Measurements from ENCODE around the gene CCDC106.

The CCDC106 gene

DNA sequence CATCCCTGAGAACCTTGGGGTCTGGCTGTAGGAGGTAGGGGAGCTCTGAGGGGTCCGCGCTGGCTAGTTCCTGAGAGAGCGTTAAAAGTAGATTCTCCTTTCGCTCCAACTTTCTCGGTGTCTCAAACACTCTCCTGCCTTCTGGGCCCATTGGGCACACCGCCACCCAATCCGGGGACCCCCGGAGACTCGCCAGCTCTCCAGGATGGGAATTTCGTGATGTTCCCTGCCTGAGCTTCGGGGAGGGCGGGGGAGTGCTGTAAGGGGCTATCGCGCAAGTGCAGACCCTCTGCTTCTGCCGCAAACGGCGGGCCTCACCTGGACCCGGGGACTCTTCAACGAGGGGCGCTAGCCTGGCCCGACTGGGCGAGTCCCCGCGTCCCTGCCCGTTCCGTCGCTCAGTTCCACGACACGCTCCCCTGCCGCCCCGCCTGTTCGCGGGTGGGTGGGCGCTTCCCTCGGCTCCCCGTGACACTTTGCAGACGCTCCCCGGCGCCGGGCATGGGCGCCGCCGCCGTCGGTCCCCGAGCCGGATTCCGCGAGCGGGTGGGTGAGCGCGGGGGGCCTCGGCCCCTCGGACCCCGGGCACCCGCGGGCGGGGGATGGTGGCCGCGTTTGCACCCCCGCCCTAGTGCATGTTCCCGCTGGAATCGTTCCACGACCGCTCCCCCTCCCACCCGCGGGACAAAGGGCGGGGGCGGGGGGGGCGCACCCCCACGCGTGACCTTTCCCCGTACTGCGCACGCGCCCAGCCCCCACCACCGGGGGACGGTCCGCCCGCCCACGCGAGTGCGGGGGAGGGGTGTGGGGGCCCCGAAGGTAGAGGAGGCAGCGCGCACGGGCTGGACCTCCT is at the start of gene CCDC106:
TSS of gene CCDC106 (plus strand) at position 481 of the 853 bp plus-strand sequence. CDS start 835 bp downstream, outside the sequence.
- no peak for DNase-seq

DNA sequence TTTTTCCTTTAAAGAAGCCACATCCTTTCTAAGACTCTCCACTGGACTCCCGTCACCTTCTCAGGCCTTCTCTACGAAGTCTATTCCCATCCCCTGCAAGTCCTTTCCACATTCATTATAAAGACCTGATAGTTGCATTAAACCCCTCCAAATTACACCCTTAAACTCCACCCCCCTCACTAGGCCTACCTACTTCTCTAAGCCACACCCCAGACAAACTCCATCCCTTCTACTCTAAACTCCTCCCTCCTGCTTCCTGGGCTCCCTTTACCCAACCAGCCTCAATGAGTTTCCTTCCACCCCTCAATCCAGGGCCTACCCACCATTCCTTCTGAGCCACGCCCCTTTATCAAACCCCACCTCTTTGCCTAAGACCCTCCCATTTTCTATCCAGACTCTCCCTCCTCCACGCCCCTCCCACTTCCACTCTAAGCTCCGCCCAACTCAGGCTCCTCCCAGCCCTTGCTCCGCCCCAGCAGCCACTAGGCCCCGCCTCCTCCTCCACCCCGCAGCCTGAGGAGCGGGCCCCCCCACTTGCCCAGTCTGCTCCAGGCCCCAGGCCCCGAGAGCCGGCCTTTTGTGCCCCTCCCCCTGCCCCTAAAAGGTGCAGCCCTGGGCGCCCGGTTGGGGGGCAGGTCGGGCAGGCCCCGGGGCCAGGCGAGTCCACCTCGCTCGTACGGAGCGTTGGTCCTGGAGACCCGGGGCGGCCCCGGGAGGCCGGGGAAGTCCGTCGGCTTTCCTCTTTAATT is 49.1 kb upstream of the CCDC106 start:
- DNase-seq = peak; percentile 96

DNA sequence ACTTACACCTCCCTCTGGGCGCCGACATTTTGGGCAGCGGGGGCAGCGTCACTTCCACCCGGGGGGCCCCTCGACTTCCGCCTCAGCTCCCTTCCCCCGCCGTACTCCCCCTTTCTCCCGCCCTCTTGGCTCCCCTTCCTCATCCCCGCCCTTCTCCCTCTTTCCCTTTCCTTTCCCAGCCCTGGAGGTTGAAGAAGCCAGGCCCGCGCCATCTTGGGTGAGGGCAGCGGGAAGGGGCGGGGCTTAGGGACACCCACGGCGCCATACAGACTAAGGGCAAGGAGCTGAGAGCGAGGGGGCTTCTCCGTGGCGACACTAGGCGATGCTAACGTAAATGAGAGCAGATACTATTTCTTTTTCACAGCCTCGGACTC is 48.6 kb upstream of the CCDC106 start, which contains the start of gene FIZ1:
TSS of gene FIZ1 (minus strand) at position 50 of the 374 bp plus-strand sequence. CDS start 1,652 bp downstream, outside the sequence.
- peak; percentile 91 for DNase-seq

DNA sequence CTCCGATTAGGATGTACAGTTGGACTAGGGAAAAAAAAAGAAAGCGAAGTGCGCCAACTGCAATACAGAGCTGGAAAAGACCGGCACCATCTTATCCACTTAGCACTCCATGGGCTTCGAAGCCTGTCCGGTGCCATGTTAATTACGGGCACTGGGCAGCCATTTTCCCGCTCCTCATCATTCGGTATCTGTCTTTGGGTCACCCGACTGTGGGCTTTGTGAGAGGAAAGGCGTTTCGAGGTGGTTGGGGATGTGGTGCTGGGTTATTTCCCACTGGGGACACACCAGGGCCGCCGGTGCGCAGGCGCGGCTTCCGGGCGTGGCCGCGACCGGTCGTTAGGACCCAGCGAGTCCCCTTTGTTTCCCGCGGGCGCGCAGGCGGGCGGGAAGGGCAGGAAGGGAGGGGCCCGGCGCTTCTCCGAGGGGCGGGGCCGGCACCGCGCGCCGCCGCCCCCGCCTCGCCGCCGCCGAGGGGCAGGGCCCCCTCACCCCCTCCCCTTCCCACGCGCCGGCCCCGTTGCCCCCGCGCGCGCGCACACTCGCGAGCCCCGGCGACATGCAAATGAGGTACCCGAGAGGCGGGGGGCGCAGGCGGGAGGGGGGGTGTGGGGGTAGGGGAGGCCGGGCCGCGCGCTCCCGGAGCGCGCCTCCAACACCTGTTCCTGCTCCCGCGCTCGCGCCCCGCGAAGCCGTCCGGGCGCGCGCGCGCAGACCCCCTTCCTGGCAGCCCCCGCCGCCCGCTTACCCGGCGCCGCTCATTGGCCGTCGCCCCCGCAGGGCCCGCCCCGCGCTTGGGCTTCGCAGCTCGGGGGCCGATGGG is 48.0 kb upstream of the CCDC106 start, which contains the start of gene ZNF524:
TSS of gene ZNF524 (plus strand) at position 447 of the 820 bp plus-strand sequence. CDS start 1,825 bp downstream, outside the sequence.
- DNase-seq = peak; percentile 85

DNA sequence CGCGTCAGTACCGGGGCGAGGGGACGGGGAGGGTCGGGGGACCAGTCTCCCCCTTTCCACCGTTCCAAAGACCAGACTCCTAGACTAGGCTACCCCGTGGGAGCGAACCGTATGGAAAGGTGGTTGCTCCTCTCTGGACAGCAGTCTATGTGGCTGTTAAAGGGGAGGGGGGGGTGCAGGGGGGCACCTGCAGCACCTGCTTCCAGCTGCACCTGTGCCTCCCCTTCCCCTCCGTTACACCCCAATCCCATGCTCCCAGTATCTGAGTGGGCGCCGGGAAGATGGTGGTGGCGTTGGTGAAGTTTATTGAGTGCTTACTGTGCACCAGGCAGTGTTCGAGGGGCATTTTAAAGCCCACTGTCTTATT is 47.4 kb upstream of the CCDC106 start:
- DNase-seq = no peak

DNA sequence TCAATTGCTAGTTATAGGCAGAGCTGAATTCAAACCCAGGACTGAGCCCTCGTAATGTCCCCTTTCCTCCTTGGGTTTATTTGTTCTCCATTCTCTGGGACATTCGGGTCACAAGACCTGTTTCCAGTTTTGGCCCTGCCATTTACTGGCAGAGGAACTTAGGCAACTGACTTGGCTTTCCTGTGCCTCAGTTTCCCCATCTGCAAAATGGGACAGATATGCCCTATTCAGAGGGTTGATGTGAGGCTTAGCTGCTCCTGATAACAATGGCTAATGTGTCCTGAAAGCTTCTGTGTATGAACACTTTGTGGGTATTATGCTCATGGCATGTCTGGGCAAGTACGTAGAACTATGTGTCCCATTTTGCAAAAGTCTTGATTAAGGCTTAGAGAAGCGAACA is 46.9 kb upstream of the CCDC106 start:
- DNase-seq = no peak

DNA sequence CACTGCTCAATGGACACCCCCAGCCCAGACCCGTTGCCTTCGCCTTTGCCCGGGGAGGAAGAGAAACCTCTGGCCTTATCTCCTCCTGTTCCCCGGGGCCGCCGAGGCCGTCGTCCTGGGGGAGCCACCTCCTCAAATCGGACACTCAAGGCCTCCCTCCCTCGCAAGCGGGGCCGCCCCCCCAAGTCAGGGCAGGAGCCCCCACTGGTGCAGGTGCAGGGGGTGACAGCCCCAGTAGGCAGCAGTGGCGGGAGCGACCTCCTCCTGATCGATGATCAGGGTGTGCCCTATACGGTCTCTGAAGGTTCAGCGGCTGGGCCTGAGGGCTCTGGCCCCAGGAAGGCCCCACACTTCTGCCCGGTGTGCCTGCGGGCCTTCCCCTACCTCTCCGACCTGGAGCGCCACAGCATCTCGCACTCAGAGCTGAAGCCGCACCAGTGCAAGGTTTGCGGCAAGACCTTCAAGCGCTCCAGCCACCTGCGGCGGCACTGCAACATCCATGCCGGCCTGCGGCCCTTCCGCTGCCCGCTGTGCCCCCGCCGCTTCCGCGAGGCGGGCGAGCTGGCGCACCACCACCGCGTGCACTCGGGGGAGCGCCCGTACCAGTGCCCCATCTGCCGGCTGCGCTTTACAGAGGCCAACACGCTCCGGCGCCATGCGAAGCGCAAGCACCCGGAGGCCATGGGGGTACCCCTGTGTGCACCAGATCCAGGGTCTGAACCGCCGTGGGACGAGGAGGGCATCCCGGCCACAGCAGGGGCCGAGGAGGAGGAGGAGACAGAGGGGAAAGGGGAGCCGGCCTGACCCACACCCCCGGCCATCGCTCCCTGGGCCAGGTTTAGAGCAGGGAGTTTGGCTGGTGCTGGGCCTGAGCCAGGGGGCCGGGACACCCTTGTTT is 45.7 kb upstream of the CCDC106 start:
- DNase-seq = no peak

DNA sequence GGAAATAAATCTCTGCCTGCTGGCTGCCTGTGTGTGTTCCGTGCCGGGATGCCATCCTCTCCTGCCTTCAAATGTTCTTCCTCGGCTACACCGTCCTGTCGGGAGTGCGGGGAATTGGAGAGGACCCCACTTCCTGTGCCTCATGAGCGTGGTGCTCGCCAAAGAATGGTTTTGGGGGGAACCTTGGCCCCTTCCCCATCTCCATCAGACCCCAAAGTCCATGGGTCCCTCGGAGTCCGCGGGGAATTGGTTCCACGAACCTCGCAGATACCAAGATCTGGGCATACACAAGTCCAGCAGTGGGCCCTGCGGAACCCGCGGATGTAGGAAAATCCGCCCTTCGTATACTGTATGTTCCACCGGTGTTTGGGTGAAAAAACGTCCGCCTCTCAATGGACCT is 44.9 kb upstream of the CCDC106 start:
- no peak for DNase-seq

DNA sequence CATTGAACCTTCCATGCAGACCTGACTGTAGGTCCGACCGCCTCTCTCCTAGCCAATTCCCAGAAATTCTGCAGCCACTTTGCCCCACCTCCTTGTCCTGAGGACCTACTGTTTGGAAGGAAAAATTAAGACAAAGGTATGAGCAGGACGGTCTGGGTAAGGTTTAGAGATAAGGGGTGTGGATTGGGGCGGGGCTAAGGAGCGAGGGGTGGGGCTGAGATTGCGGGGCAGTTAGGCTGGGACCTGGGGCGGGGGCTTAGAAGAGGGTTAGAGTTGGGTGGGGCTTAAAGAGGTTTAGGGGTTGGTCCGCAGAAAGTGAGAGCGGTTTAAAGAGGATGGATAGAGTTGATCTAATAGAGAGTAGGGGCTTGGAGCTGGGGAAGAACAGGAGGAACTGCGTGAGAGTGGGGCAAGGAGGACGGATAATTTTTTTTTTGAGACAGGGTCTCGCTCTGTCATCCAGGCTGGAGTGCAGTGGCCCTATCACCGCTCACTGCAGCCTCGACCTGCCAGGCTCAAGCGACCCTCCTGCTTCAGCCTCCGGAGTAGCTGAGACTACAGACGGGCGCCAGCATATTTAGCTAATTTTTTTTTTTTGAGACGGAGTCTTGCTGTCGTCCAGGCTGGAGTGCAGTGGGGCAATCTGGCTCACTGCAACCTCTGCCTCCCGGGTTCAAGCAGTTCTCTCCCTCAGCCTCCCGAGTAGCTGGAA is 44.3 kb upstream of the CCDC106 start:
- DNase-seq = no peak

DNA sequence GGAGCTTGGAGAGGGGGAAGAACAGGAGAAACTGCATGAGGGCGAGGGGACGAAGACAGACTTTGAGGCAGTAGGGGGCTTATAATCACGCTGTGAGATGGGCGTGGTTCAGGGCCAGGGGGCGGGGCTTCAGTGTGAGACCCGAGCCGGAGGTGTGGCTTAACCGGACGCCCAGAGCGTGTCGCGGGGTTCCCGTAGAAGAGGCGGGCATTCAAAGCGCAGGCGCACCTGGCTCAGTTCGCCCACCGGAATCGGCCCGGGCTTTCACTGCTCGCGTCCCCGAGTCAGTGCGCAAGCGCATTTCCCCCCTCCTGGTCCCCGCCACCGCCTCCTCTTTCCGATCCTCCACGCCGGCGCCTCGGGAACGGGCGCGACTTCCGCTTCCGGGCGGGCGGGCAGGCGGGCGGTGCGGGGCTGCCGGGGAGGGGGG is 42.8 kb upstream of the CCDC106 start:
- peak; percentile 97 for DNase-seq

DNA sequence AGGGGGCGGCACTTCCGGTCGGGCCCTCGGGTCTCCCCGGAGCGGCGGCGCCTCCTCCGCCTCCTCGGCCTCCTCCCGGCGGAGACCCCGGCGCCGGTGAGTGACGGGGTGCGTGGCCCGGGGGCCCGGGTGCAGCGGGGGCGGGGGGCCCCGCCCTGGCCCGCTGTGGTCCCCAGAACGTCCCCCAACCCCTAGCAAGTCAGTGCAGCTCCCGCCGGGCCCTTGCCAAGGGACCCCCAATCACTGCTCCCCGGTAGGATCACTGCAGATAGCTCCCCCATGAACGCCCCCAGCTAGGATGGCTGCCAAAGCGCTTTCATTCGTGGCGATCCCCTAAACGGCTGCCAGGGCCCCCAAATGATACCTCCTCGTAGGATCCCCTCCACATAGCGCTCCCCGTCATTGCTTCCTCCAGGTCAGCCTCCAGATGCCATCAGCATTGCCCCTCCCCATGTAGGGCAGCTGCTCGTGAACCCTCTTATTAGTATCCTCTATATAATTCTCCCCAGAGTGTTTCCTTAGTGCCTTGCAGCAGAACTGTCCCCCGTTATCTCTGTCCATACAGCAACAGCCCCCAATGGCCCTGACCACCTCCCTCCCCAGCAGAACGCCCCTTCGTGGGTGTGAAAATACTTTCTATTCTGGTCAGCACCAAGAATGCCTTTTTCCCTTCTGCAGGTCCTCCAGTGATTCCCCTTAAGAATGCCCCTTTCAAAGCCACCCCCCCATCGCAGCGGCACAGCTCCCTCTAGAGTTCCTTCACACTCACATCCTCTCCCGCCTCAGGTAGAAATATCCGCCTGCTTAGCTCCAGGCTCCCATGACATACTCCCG is 42.2 kb upstream of the CCDC106 start, which contains the start of gene ZNF865:
TSS of gene ZNF865 (plus strand) at position 11 of the 834 bp plus-strand sequence. CDS start 7,972 bp downstream, outside the sequence.
- DNase-seq = peak; percentile 56

DNA sequence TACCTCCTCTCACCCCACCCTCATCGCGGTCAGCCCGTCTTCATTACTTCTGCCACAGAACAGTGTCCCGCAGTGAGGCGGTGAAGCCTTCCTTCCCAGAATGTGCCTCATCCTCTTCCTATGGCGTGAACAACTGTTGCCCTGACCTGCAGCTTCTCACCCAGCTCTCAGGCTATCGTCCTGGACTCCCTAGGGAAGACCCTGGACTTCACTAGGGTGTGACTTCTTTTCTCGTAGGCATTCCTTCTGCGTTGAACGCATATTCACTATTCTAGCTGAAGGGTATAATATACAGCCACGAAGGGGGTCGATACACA is 41.6 kb upstream of the CCDC106 start:
- DNase-seq = no peak

DNA sequence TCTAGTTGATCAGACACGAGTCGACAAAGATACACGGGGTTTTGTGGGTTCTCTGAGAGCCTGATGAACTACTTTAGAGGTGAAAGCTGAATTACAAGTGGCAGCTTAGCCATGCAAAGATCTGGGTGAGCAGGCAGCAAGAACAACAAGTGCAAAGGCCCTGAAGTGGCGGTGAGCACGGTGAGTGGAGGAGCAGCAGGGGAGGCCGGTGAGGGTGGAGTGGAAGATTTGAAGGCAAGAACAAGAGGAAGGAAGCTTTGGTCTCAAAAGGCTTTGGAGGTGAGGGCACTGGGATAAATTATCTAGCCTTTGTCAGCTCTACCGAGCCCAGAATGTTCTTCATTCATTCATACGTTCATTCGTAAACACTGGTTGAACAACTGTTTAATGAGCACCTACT is 41.2 kb upstream of the CCDC106 start:
- no peak for DNase-seq

DNA sequence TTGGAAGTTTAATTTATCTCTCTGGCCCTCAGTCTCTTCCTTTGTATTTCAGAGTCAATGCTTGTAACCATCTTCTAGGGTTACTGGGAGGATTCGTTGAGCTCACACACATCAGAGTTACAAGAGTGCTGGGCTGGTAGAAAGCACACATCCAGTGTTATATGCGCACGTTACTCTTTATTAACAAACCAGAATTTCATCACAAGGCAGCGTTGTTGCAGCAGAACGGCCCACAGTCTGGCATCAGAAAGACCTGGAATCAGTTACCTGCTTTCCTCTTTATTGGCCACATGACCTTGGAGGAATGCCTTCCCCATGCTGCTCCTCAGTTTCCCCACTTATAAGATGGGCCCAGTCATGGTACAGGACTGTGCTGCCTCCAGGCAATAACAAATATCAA is 38.7 kb upstream of the CCDC106 start:
- DNase-seq = no peak

DNA sequence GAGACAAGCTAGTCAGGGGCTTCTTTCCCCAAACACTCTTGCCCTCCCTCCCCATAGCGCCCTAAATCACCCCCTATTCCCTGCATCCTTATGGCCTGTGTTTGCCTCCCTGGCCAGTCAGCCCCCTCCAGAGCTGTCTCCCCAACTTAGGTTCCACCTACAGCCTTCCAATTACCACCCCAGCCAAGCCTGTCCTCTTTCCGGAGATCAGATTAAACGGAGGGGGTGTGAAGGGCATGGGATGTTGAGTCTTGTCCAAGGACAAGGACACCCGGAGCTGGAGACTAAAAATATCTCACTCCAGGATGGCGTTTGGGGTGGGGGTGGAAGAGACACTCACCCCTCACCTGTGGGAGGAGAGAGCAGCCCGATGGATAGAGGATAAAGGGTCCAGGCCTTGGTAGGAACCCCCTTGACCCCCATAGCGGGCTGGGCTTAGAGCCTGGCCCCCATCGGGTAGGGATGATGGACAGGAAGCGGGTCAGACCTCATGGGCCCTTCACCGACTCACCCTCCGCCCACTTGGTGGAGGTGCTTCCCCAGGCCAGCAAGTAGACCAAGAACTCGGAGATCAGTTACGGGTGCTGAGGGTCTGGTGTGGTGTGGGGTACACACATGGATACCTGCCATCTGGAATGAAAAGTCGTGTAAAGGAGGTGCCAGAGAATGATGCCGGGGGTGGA is 36.6 kb upstream of the CCDC106 start:
- DNase-seq = no peak

DNA sequence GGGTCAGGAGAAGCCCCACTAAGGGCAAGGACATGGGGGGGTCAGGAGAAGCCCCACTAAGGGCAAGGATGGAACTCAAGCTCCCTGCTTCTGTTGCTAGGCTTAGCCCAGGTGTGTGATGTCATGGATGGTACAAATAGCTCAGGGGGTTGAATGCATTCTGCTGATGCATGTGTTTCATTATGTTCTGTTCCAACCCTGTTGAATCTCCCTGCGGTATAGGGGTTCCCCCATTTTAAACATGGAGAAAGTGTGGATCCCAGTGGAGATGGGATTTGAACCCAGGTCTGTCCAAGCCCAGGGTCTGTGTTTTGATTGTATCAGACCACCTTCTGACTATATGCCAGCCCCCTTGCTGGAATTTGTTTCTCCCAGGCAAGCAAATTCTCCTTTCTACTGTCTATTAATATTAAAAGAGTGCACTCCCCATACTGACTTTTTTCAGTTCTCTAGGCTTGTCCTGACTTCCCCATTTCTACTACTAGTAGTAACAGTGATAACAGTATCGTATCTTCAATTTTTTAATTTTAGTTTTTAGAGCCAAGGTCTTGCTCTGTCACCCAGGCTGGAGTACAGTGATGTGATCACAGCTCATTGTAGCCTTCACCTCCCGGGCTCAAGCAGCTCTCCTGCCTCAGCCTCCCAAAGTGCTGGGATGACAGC is 35.9 kb upstream of the CCDC106 start:
- no peak for DNase-seq

DNA sequence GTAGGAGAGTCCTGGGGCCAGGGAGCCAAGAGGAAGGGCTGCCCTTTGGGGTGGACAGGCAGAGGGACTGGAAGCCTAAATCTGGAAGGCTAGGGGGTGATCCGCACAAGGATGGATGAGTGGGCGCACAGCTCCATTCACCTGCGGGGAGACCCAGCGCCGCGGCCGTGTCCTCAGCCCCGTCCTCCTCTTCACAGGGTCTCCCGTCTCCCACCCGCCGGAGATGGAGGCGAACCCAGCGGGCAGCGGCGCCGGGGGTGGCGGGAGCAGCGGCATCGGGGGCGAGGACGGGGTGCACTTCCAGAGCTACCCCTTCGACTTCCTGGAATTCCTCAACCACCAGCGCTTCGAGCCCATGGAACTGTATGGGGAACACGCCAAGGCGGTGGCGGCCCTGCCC is 34.6 kb upstream of the CCDC106 start:
- DNase-seq = no peak

DNA sequence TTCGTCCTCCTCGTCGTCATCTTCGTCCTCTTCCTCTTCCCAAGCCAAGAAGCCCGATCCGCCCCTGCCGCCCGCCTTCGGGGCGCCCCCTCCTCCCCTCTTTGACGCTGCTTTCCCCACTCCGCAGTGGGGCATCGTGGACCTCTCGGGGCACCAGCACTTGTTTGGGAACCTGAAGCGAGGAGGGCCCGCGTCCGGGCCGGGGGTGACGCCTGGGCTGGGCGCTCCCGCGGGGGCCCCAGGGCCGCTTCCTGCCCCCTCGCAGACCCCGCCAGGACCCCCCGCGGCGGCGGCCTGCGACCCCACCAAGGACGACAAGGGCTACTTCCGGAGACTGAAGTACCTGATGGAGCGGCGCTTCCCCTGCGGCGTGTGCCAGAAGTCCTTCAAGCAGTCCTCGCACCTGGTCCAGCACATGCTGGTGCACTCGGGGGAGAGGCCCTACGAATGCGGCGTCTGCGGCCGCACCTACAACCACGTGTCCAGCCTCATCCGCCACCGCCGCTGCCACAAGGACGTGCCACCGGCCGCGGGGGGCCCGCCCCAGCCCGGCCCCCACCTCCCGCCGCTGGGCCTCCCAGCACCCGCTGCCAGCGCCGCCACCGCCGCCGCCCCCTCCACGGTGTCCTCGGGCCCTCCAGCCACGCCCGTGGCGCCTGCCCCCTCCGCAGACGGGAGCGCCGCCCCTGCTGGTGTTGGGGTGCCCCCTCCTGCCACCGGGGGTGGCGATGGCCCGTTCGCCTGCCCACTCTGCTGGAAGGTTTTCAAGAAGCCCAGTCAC is 33.9 kb upstream of the CCDC106 start:
- DNase-seq = no peak
